K562 treated with DMSO at 1 percent for 12 hours (cell line): ENCODE results near the gene EDDM13. TPM values are rescaled to one million over a fixed set of nuclear protein-coding genes. Genes with fewer than 3 reads are reported as not detected.

Experiments used
- total RNA-seq: library from RNA; unstranded; fragments of 300-600 nt; gene quantifications from 2 replicates; pipeline ENCODE4 v1.2.3, GENCODE V29; 2022; ENCODE audit not compliant: insufficient read depth

The EDDM13 gene, protein sequence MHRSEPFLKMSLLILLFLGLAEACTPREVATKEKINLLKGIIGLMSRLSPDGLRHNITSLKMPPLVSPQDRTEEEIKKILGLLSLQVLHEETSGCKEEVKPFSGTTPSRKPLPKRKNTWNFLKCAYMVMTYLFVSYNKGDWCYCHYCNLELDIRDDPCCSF
- not detected in 2 replicates for total RNA-seq

DNA sequence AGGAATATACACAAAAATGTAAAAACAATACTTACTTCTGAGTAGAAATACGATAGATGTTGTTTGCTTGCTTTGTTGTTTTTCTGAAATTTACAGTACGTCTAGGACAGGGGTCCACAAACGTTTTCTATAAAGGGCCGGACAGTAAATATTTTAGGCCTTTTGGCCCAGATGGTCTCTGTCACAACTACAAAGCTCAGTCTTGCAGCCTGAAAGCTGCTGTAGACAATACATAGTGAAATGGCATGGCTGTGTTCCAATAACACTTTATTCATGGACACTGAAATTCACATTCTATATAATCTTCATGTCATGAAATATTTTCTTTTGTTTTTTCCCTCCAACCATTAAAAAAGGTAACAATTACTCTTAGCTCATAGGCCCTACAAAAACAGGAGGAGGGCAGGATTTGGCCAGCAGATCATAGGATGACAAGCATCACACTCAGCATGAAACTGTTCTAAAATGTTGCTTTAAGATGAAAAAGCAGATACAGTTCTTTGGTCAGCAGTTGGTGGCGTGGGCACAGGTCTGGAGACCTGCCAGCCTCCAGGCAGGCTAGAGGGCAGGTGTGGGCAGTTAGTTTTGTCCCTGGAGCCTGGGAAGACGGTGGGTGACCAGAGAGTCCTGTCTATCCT is at the start of gene EDDM13:
TSS of gene EDDM13 (plus strand) at position 588 of the 638 bp plus-strand sequence. CDS start 87 bp downstream, outside the sequence.

DNA sequence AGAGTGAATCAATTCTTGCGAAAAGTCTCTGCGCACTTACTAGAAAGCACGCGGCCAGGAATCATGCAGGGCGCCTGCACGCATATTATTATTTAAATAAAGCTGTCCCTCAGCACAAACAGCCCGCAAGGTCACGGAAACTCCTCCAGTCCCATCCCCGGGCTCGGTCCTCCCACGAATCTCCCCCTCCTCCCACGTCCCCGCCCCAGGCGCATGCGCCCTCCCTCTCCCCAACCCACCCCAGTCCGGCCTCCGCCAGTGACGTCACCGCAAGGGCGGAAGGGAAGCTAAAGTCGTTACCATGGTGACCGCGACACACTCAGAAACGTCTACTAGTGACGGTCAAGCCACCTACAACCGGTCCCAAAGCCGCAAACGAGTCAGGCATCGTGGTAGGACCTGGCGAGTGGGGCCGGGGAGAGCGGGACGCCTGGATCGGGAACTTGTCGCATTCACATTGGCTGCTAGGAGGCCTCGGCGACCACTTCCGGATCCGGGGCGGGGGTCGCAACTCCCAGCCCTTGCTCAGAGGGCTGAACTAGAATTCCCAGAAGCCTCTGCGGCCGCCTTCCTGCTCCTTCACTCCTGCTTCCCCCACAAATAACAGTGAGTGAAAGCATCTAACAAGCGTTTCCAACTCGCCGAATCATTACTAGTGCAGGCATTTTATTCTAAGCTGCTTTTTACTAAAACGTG is 42.0 kb downstream of the EDDM13 start, which contains the start of gene ZSCAN5A:
TSS of gene ZSCAN5A (minus strand) at position 459 of the 696 bp plus-strand sequence. CDS start 89,793 bp downstream, outside the sequence.

Other genes with a start within 250 kb of the EDDM13 start
- gene ZNF787, start 151.5 kb upstream of the EDDM13 start, total RNA-seq: 35.0 and 47.2 TPM in 2 replicates
- 28.0 and 46.0 TPM in 2 replicates for gene ZNF444, start 131.5 kb upstream of the EDDM13 start, total RNA-seq
- not detected in 2 replicates for gene GALP, start 96.7 kb upstream of the EDDM13 start, total RNA-seq
- gene ZSCAN5B, start 75.0 kb upstream of the EDDM13 start, total RNA-seq: not detected in 2 replicates
- gene ZSCAN5C, start 70.5 kb upstream of the EDDM13 start, total RNA-seq: not detected in 2 replicates
- gene ZSCAN5A, start 42.1 kb downstream of the EDDM13 start, total RNA-seq: 4.2 and 6.3 TPM in 2 replicates
- gene ZNF582, start 120.8 kb downstream of the EDDM13 start, total RNA-seq: 0.74 and 1.8 TPM in 2 replicates
- 1.6 and 1.8 TPM in 2 replicates for gene ZNF583, start 131.6 kb downstream of the EDDM13 start, total RNA-seq
- gene ZNF667, start 204.6 kb downstream of the EDDM13 start, total RNA-seq: not detected in 2 replicates
- not detected in 2 replicates for gene ZNF471, start 235.1 kb downstream of the EDDM13 start, total RNA-seq